ENCODE results near the gene GIGYF2. TPM values are rescaled to one million over a fixed set of nuclear protein-coding genes. Genes with fewer than 3 reads are reported as not detected.
"Not testable (repeated sequence)": the region's sequence is repeated elsewhere in the genome, so short reads cannot be mapped to it uniquely, and the experiment has no call there.

GIGYF2 gene
- total RNA-seq, 4 donors from 2014 or later: 62.6 to 88.3 (median 67.7) TPM

DNA sequence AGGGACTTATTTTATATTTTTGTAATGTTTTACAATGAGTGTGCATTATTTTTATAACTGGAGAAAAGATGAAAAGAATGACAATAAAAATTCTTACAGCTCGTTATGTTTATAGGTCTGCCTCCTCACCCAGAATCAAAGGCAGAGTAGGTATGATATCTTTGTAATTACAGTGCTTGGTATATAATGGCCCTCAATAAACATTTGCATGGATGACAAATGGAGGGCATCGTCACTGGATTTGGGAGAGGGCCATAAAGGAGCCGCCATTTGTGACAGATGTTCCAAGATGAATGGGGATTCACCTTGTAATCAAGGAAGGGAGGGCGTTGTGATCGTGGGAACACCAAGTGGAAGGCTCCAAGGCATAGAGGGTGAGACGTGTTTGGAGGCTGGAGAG is 22.6 kb upstream of the GIGYF2 start:
- 67 to 72% methylated on average over 3 to 6 of the region's 6 CpGs for WGBS, 2 donors (ENCODE audit: low coverage in 1 of 2)
- Histone ChIP-seq H3K4me1 (no peaks in the 10 kb centered on the region), H3K9me3 (no peaks in the 10 kb centered on the region), H3K27ac (no peak overlapping the region), H3K27me3 (no peaks in the 10 kb centered on the region), H3K36me3 (peaks cover 0 to 26% of the 10 kb centered on the region in 2 donors), H3K4me3 (no peak overlapping the region)
- no peak for ATAC-seq
- TF ChIP-seq, protein P1, sequence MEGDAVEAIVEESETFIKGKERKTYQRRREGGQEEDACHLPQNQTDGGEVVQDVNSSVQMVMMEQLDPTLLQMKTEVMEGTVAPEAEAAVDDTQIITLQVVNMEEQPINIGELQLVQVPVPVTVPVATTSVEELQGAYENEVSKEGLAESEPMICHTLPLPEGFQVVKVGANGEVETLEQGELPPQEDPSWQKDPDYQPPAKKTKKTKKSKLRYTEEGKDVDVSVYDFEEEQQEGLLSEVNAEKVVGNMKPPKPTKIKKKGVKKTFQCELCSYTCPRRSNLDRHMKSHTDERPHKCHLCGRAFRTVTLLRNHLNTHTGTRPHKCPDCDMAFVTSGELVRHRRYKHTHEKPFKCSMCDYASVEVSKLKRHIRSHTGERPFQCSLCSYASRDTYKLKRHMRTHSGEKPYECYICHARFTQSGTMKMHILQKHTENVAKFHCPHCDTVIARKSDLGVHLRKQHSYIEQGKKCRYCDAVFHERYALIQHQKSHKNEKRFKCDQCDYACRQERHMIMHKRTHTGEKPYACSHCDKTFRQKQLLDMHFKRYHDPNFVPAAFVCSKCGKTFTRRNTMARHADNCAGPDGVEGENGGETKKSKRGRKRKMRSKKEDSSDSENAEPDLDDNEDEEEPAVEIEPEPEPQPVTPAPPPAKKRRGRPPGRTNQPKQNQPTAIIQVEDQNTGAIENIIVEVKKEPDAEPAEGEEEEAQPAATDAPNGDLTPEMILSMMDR (IDR thresholded peaks at IDR 0.05): no peak
- no peak for TF ChIP-seq POLR2AphosphoS5 (IDR thresholded peaks at IDR 0.05)
- no peak for TF ChIP-seq EP300 (IDR thresholded peaks at IDR 0.05)
- TF ChIP-seq POLR2A (IDR thresholded peaks at IDR 0.05): no peak

DNA sequence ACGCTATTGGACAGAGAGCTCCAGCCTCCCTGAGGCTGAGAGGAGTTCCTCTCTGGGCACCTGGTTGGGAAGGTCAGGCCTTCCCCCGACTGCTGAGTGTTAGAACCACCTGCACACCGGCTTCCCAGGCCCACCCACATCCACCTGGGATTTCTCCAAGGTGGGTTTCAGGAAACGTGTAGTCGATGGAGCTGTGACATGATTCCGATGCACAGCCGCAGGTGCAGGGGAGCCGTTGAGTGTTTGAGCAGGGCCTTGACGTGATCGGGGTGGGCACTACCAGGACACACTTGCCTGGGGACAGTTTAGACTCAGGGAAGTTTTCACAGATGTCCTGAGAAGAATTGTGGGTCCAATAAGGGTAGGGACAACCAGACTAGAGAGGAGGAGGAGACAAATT is 21.8 kb upstream of the GIGYF2 start:
- H3K4me3 ChIP-seq: no peak overlapping the region
- H3K27ac ChIP-seq: no peak overlapping the region
- TF ChIP-seq POLR2AphosphoS5 (IDR thresholded peaks at IDR 0.05) (no peak), EP300 (IDR thresholded peaks at IDR 0.05) (no peak)
- TF ChIP-seq, protein P1 (IDR thresholded peaks at IDR 0.05): no peak
- ATAC-seq: no peak
- no peaks in the 10 kb centered on the region for H3K4me1 ChIP-seq
- H3K9me3 ChIP-seq: no peaks in the 10 kb centered on the region
- 70 to 86% methylated on average over 1 to 7 of the region's 10 CpGs for WGBS, 2 donors (ENCODE audit: low coverage in 1 of 2)
- H3K27me3 ChIP-seq: peaks cover under 1% of the 10 kb centered on the region
- peaks cover 0 to 26% of the 10 kb centered on the region in 2 donors for H3K36me3 ChIP-seq

DNA sequence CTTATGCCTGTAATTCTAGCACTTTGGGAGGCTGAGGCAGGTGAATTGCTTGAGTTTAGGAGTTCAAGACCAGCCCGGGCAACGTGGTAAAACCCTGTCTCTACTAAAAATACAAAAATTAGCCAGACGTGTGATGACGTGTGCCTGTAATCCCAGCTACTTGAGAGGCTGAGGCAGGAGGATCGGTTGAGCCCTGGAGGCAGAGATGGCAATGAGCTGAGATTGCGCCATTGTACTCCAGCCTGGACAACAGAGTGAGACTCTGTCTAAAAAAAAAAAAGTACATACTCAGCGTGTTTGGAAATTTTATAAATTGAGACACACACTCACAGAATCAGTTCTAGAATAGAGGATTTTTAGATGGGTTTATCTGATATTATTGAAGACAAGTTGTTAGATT is 17.1 kb upstream of the GIGYF2 start:
- H3K4me1 ChIP-seq: no peaks in the 10 kb centered on the region
- no peak overlapping the region for H3K4me3 ChIP-seq
- no peak overlapping the region for H3K27ac ChIP-seq
- peaks cover 15% of the 10 kb centered on the region for H3K27me3 ChIP-seq
- no peaks in the 10 kb centered on the region for H3K9me3 ChIP-seq
- no peak for ATAC-seq
- peaks cover 0 to 17% of the 10 kb centered on the region in 2 donors for H3K36me3 ChIP-seq
- TF ChIP-seq POLR2A (IDR thresholded peaks at IDR 0.05) (no peak), POLR2AphosphoS5 (IDR thresholded peaks at IDR 0.05) (no peak), EP300 (IDR thresholded peaks at IDR 0.05) (no peak)
- TF ChIP-seq, protein P1 (IDR thresholded peaks at IDR 0.05): no peak
- WGBS, 2 donors (ENCODE audit: low coverage in 1 of 2): 90 to 93% methylated on average over 6 to 7 of the region's 7 CpGs

DNA sequence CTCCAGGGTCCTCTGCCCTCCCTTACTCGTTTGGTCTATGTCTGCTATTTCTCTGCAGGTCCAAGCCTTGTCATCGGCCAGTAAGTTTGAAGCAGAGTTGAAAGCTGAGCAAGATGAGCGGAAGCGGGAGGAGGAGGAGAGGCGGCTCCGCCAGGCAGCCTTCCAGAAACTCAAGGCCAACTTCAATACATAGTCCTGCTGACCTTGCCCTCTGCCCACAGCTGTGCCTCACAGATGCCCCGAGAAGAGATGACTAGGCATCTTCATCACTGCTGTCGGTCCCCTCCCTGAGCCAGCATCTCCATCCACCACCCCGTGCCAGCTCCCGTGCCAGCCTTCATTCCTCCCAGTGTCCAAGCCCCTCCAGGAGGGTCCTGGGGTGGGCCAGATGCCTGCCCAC is 15.6 kb upstream of the GIGYF2 start:
- no peaks in the 10 kb centered on the region for H3K4me1 ChIP-seq
- peaks cover 15% of the 10 kb centered on the region for H3K27me3 ChIP-seq
- H3K36me3 ChIP-seq: peaks cover 0 to 14% of the 10 kb centered on the region in 2 donors
- no peaks in the 10 kb centered on the region for H3K9me3 ChIP-seq
- no peak overlapping the region for H3K27ac ChIP-seq
- 78 to 80% methylated on average over 1 to 5 of the region's 10 CpGs for WGBS, 2 donors (ENCODE audit: low coverage in 1 of 2)
- TF ChIP-seq POLR2A (IDR thresholded peaks at IDR 0.05): no peak
- TF ChIP-seq POLR2AphosphoS5 (IDR thresholded peaks at IDR 0.05): no peak
- TF ChIP-seq EP300 (IDR thresholded peaks at IDR 0.05): no peak
- TF ChIP-seq, protein P1 (IDR thresholded peaks at IDR 0.05): no peak
- ATAC-seq: no peak
- H3K4me3 ChIP-seq: no peak overlapping the region

DNA sequence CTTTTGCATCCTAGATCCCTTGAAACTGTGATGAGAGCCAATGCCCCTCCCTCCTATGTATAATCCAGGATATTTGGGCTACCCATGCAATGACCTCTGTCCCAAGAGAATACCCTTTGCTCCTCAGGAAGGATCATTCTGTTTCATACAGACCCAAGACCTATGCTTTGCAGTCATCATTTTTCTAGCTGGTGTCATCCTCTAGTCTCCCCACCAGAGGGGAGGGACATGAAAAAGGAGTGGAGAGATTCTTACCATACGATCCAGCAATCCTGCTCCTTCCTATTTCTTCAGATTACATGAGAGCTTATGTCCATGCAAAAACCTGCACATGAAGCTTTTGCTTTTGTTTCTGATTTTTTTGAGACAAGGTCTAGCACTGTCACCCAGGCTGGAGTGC is 13.8 kb upstream of the GIGYF2 start:
- Histone ChIP-seq H3K27me3 (peaks cover 15% of the 10 kb centered on the region), H3K4me3 (no peak overlapping the region), H3K27ac (no peak overlapping the region), H3K4me1 (no peaks in the 10 kb centered on the region), H3K9me3 (no peaks in the 10 kb centered on the region), H3K36me3 (peaks cover 0 to 12% of the 10 kb centered on the region in 2 donors)
- no peak for TF ChIP-seq EP300 (IDR thresholded peaks at IDR 0.05)
- TF ChIP-seq, protein P1 (IDR thresholded peaks at IDR 0.05): no peak
- 14 to 60% methylated on average over 1 of the region's 1 CpG for WGBS, 2 donors (ENCODE audit: low coverage in 1 of 2)
- no peak for ATAC-seq

DNA sequence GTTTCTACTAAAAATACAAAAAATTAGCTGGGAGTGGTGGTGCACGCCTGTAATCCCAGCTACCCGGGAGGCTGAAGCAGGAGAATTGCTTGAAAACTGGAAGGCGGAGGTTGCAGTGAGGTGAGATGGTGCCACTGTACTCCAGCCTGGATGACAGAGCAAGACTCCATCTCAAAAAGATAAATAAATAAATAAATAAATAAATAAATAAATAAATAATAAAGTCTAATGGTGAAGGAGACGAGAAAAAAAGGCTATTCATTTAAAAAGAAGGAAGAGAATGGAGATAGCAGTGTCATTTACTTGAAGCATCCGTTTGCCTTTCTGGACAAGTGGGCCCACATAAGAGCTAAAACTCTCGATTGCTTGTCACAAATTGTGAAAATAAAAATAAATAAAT is 11.7 kb upstream of the GIGYF2 start:
- not testable (repeated sequence) for ATAC-seq

More for the DNA sequence above, 11.7 kb upstream of the GIGYF2 start:
- not testable (repeated sequence) for H3K27ac ChIP-seq, H3K4me3 ChIP-seq, H3K4me1 ChIP-seq, H3K9me3 ChIP-seq
- peaks cover 14% of the 10 kb centered on the region for H3K27me3 ChIP-seq
- WGBS, 2 donors (ENCODE audit: low coverage in 1 of 2): 85 to 92% methylated on average over 3 to 5 of the region's 6 CpGs
- H3K36me3 ChIP-seq: peaks cover 0 to 12% of the 10 kb centered on the region in 2 donors

All from gastroesophageal sphincter (tissue), 4 donors.